HEK293 (cell line): Measurements from ENCODE around the gene RHBDF1.

ENCODE experiments used
- CTCF ChIA-PET: fragments of 350-600 bp; formaldehyde crosslinking; extraction: SDS; loops from one replicate; lab custom pipeline; 2021; ENCODE audit warnings: antibody characterized with exemption; lab: Yijun Ruan, JAX
- POLR2A ChIA-PET: fragments of 300-600 bp; formaldehyde crosslinking; extraction: SDS; loops from one replicate; lab custom pipeline; 2020; ENCODE audit warnings: antibody characterized with exemption, inconsistent platforms; lab: Yijun Ruan, JAX
- H3K27ac ChIP-seq: fragments of 200-500 bp; sonication (Bioruptor generic); 2 replicates; pipeline ENCODE4 v1.5.1; 2014; ENCODE audit warnings: low read depth, low read length, control low read depth, inconsistent platforms; ENCODE audit errors: extremely low read depth
- H3K36me3 ChIP-seq, 2 experiments: fragments of 200-500 bp in 1 of 2; sonication (Bioruptor generic) in 1 of 2; 1 replicate in 1 of 2; 2 replicates in 1 of 2; pipeline ENCODE4 v1.5.1; 2014 to 2017; ENCODE audit warnings: inconsistent platforms in 2 of 2, low read length in 2 of 2; ENCODE audit not compliant: control insufficient read depth in 2 of 2, insufficient read depth in 1 of 2
- H3K4me1 ChIP-seq: fragments of 200-500 bp; sonication (Bioruptor generic); 2 replicates; pipeline ENCODE4 v1.5.1; 2014; ENCODE audit warnings: mild to moderate bottlenecking, low read length, inconsistent platforms; ENCODE audit not compliant: control insufficient read depth, insufficient read depth
- H3K4me3 ChIP-seq: 2 replicates; pipeline ENCODE4 v1.5.1; 2011; ENCODE audit warnings: low read depth, mild to moderate bottlenecking, control low read depth, low read length, moderate library complexity
- H3K9me3 ChIP-seq: fragments of 200-500 bp; sonication (Bioruptor generic); 2 replicates; pipeline ENCODE4 v1.5.1; 2014; ENCODE audit warnings: low read depth, low read length, inconsistent platforms; ENCODE audit not compliant: control insufficient read depth, insufficient read depth
- EGR2 ChIP-seq: fragments of 450-650 bp; formaldehyde crosslinking; IDR thresholded peaks from 2 replicates; pipeline ENCODE4 v1.5.1; 2016; ENCODE audit warnings: low read depth, missing biosample characterization, missing genetic modification characterization
- GLIS1 ChIP-seq: fragments of 450-650 bp; formaldehyde crosslinking; IDR thresholded peaks from 2 replicates; pipeline ENCODE4 v1.5.1; 2016; ENCODE audit warnings: missing biosample characterization, missing genetic modification characterization
- HOXD13 ChIP-seq: sonication (generic); formaldehyde crosslinking; IDR thresholded peaks from 2 replicates; pipeline ENCODE4 v1.8.0; 2022; ENCODE audit warnings: missing genetic modification reagents, borderline replicate concordance
- KLF1 ChIP-seq: fragments of 450-650 bp; formaldehyde crosslinking; IDR thresholded peaks from 2 replicates; pipeline ENCODE4 v1.5.1; 2016; ENCODE audit warnings: missing biosample characterization, missing genetic modification characterization
- SCRT2 ChIP-seq: fragments of 450-650 bp; formaldehyde crosslinking; IDR thresholded peaks from 2 replicates; pipeline ENCODE4 v1.5.1; 2016; ENCODE audit warnings: missing biosample characterization, missing genetic modification characterization
- SETDB1 ChIP-seq: IDR thresholded peaks from one replicate; pipeline ENCODE4 v1.6.1; 2017; ENCODE audit warnings: mild to moderate bottlenecking, low read length, moderate library complexity, mixed read lengths; ENCODE audit not compliant: insufficient read length
- ZFHX2 ChIP-seq: fragments of 450-650 bp; formaldehyde crosslinking; conservative IDR thresholded peaks from 2 replicates; pipeline ENCODE4 v1.5.1; 2016; ENCODE audit warnings: missing biosample characterization, missing genetic modification characterization
- ZNF10 ChIP-seq: fragments of 450-650 bp; formaldehyde crosslinking; IDR thresholded peaks from 2 replicates; pipeline ENCODE4 v1.5.1; 2017; ENCODE audit warnings: missing biosample characterization, missing genetic modification characterization
- ZNF19 ChIP-seq: fragments of 450-650 bp; formaldehyde crosslinking; IDR thresholded peaks from 2 replicates; pipeline ENCODE4; 2016; ENCODE audit warnings: missing biosample characterization, missing genetic modification characterization, low read depth
- ZNF341 ChIP-seq: fragments of 450-650 bp; formaldehyde crosslinking; IDR thresholded peaks from 2 replicates; pipeline ENCODE4; 2016; ENCODE audit warnings: low read depth, missing biosample characterization, missing genetic modification characterization
- ZNF350 ChIP-seq: fragments of 450-650 bp; formaldehyde crosslinking; IDR thresholded peaks from 2 replicates; pipeline ENCODE4 v1.5.0; 2017; ENCODE audit warnings: missing biosample characterization, mild to moderate bottlenecking, missing genetic modification characterization
- ZNF473 ChIP-seq: fragments of 450-650 bp; formaldehyde crosslinking; IDR thresholded peaks from 2 replicates; pipeline ENCODE4 v1.5.1; 2017; ENCODE audit warnings: missing biosample characterization, missing genetic modification characterization
- ZNF48 ChIP-seq: fragments of 450-650 bp; formaldehyde crosslinking; IDR thresholded peaks from 2 replicates; pipeline ENCODE4 v1.5.1; 2016; ENCODE audit warnings: missing biosample characterization, missing genetic modification characterization
- ZNF501 ChIP-seq: fragments of 450-650 bp; formaldehyde crosslinking; IDR thresholded peaks from 2 replicates; pipeline ENCODE4 v1.5.1; 2016; ENCODE audit warnings: missing biosample characterization, missing genetic modification characterization
- ZNF514 ChIP-seq: fragments of 450-650 bp; formaldehyde crosslinking; IDR thresholded peaks from 2 replicates; pipeline ENCODE4 v1.5.1; 2016; ENCODE audit warnings: missing biosample characterization, missing genetic modification characterization
- ZNF621 ChIP-seq: fragments of 450-650 bp; formaldehyde crosslinking; IDR thresholded peaks from 2 replicates; pipeline ENCODE4 v1.5.1; 2017; ENCODE audit warnings: missing biosample characterization, missing genetic modification characterization
- ZNF658 ChIP-seq: fragments of 450-650 bp; formaldehyde crosslinking; IDR thresholded peaks from 2 replicates; pipeline ENCODE4; 2016; ENCODE audit warnings: missing biosample characterization, missing genetic modification characterization
- ZNF660 ChIP-seq: fragments of 450-650 bp; IDR thresholded peaks from 2 replicates; pipeline ENCODE4 v1.5.1; 2018; ENCODE audit warnings: missing biosample characterization, mild to moderate bottlenecking, missing genetic modification characterization
- ZNF747 ChIP-seq: fragments of 450-650 bp; formaldehyde crosslinking; IDR thresholded peaks from 2 replicates; pipeline ENCODE4 v1.5.1; 2016; ENCODE audit warnings: missing biosample characterization, missing genetic modification characterization
- TF ChIP-seq, protein P1 (sequence below): fragments of 450-650 bp; formaldehyde crosslinking; IDR thresholded peaks from 2 replicates; pipeline ENCODE4 v1.5.1; 2016; ENCODE audit warnings: missing biosample characterization, missing genetic modification characterization
- TF ChIP-seq, protein P2 (sequence below): fragments of 450-650 bp; formaldehyde crosslinking; IDR thresholded peaks from 2 replicates; pipeline ENCODE4 v1.5.1; 2016; ENCODE audit warnings: missing biosample characterization, missing genetic modification characterization
- TF ChIP-seq, protein P3 (sequence below): fragments of 450-650 bp; formaldehyde crosslinking; IDR thresholded peaks from 2 replicates; pipeline ENCODE4 v1.5.1; 2016; ENCODE audit warnings: missing biosample characterization, missing genetic modification characterization
- TF ChIP-seq, protein P4 (sequence below): fragments of 450-650 bp; formaldehyde crosslinking; IDR thresholded peaks from 2 replicates; pipeline ENCODE4 v1.5.1; 2016; ENCODE audit warnings: missing biosample characterization, missing genetic modification characterization, low read depth

RHBDF1 gene

DNA sequence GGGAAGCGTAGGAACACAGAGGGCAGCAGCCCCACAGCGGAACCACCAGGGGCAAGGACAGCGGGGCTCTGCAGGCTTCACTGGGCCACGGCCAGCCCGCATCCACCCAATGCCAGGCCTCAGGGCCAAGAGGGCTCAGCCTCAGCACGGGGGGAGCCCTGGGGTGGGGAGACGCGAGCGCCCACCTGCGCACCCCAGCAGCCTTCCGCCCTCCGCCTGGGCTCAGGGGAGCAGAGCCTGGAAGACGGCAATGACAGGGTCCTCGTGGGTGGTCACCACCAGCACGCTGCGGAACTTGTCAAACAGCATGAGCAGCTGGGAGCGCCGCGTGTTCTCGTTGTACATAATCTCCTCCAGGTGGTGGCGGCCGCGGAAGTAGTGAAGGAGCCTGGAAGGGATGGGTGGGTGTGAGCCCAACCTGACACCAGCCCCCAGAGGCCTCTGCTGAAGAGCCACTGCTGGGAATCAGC, 14.1 kb upstream of the RHBDF1 start:
- Histone ChIP-seq H3K9me3 (no peaks in the 10 kb centered on the region), H3K36me3 (peaks cover 6 to 74% of the 10 kb centered on the region in 2 experiments; a peak in 2 of 3 replicates), H3K4me3 (no peak overlapping the region), H3K27ac (no peak overlapping the region), H3K4me1 (no peaks in the 10 kb centered on the region; the same call in 1 of the 2 replicates)
- ChIA-PET CTCF (interaction anchor here (0.6 to 3.3 kb wide), 2 partner anchors 10 to 47 kb away, joined by 3 to 25 read pairs; no protein-coding TSS in a partner anchor), POLR2A (interaction anchor here (0.9 kb wide), 1 partner anchor 15 kb away, joined by 3 read pairs; the partner anchor contains the start of gene RHBDF1)
- 0 out of 2 replicates have a peak, but pooled peaks have one; percentile 2 for TF ChIP-seq GLIS1 (tag by site-specific recombination)
- TF ChIP-seq SETDB1: no peak
- TF ChIP-seq, protein P1, sequence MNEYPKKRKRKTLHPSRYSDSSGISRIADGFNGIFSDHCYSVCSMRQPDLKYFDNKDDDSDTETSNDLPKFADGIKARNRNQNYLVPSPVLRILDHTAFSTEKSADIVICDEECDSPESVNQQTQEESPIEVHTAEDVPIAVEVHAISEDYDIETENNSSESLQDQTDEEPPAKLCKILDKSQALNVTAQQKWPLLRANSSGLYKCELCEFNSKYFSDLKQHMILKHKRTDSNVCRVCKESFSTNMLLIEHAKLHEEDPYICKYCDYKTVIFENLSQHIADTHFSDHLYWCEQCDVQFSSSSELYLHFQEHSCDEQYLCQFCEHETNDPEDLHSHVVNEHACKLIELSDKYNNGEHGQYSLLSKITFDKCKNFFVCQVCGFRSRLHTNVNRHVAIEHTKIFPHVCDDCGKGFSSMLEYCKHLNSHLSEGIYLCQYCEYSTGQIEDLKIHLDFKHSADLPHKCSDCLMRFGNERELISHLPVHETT (tag by site-specific recombination): no peak
- TF ChIP-seq, protein P2, sequence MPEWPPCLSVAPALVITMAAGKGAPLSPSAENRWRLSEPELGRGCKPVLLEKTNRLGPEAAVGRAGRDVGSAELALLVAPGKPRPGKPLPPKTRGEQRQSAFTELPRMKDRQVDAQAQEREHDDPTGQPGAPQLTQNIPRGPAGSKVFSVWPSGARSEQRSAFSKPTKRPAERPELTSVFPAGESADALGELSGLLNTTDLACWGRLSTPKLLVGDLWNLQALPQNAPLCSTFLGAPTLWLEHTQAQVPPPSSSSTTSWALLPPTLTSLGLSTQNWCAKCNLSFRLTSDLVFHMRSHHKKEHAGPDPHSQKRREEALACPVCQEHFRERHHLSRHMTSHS (tag by site-specific recombination): no peak
- TF ChIP-seq ZNF621 (tag by site-specific recombination): no peak
- no peak for TF ChIP-seq ZNF660 (tag by site-specific recombination)
- TF ChIP-seq, protein P3, sequence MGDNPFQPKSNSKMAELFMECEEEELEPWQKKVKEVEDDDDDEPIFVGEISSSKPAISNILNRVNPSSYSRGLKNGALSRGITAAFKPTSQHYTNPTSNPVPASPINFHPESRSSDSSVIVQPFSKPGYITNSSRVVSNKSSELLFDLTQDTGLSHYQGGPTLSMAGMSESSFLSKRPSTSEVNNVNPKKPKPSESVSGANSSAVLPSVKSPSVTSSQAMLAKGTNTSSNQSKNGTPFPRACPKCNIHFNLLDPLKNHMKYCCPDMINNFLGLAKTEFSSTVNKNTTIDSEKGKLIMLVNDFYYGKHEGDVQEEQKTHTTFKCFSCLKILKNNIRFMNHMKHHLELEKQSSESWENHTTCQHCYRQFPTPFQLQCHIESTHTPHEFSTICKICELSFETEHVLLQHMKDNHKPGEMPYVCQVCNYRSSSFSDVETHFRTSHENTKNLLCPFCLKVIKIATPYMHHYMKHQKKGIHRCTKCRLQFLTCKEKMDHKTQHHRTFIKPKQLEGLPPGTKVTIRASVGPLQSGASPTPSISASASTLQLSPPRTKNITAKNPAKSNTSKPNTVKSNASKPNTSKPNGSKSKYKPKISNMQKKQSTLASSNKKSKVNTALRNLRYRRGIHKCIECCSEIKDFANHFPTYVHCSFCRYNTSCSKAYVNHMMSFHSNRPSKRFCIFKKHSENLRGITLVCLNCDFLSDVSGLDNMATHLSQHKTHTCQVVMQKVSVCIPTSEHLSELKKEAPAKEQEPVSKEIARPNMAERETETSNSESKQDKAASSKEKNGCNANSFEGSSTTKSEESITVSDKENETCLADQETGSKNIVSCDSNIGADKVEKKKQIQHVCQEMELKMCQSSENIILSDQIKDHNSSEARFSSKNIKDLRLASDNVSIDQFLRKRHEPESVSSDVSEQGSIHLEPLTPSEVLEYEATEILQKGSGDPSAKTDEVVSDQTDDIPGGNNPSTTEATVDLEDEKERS (tag by site-specific recombination): no peak
- TF ChIP-seq ZFHX2 (tag by site-specific recombination): peak; percentile 32; the same call in 1 of the 2 replicates
- TF ChIP-seq ZNF501 (tag by site-specific recombination): no peak
- no peak for TF ChIP-seq KLF1 (tag by site-specific recombination)
- peak; percentile 61 for TF ChIP-seq EGR2 (tag by site-specific recombination)
- TF ChIP-seq ZNF658: no peak

DNA sequence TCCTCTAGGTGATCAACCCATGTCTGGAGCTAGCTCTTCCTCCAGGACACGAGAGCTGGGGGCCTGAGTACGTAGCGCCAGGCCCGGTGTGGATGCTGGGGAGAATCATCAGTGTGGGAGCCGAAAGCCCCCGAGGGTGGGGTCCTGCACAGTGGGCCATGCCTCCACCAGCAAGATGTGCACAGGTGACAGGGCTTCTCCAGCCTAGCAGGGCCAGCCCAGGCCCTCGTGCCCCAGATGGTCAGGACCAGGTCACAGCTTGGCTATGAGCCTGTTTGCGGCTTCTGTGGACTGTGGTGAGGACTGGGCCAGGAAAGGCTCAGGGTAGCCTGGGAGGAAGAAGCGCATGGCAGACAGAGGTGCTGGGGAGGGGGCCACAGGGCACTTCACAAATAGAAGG, 13.4 kb upstream of the RHBDF1 start:
- Histone ChIP-seq H3K4me1 (no peaks in the 10 kb centered on the region), H3K4me3 (no peak overlapping the region), H3K36me3 (peaks cover 2 to 75% of the 10 kb centered on the region in 2 experiments; a peak in 2 of 3 replicates), H3K9me3 (no peaks in the 10 kb centered on the region), H3K27ac (no peak overlapping the region)
- no peak for TF ChIP-seq HOXD13 (CRISPR knock-in tag)
- no peak for TF ChIP-seq ZNF48 (tag by site-specific recombination)
- no peak for TF ChIP-seq ZNF514
- no peak for TF ChIP-seq ZNF341
- no peak for TF ChIP-seq ZNF350 (tag by site-specific recombination)
- TF ChIP-seq ZNF473 (tag by site-specific recombination): no peak
- no peak for TF ChIP-seq ZNF747 (tag by site-specific recombination)
- no peak for TF ChIP-seq SCRT2 (tag by site-specific recombination)
- TF ChIP-seq, protein P4, sequence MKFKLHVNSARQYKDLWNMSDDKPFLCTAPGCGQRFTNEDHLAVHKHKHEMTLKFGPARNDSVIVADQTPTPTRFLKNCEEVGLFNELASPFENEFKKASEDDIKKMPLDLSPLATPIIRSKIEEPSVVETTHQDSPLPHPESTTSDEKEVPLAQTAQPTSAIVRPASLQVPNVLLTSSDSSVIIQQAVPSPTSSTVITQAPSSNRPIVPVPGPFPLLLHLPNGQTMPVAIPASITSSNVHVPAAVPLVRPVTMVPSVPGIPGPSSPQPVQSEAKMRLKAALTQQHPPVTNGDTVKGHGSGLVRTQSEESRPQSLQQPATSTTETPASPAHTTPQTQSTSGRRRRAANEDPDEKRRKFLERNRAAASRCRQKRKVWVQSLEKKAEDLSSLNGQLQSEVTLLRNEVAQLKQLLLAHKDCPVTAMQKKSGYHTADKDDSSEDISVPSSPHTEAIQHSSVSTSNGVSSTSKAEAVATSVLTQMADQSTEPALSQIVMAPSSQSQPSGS: no peak
- TF ChIP-seq ZNF19 (tag by site-specific recombination): no peak
- no peak for TF ChIP-seq ZNF10 (tag by site-specific recombination)
- POLR2A ChIA-PET: no interaction called here
- CTCF ChIA-PET: interaction anchor here (0.6 to 3.3 kb wide), 3 partner anchors 10 to 20 kb away, joined by 4 to 25 read pairs (median 17); no protein-coding TSS in a partner anchor
